Activated T-helper 9 cell treated with anti-CD3 and anti-CD28 coated beads, Interleukin-2, amount 50 U/mL, for 16 hours (primary cell): ENCODE results near the gene INPP4B.

Experiments
- DNase-seq: peaks from one replicate; pipeline ENCODE4 v3.0.0-alpha.2; 2020; ENCODE audit warnings: low read depth

The INPP4B gene

GRCh38 chr4:142287371-142287770 lies 558.7 kb downstream of the INPP4B start:
- no peak for DNase-seq

- DNase-seq: no peak
Measured at GRCh38 chr4:142285222-142285583, 560.9 kb downstream of the INPP4B start.

GRCh38 chr4:142284402-142285221 lies 561.5 kb downstream of the INPP4B start:
- DNase-seq: no peak

GRCh38 chr4:142282870-142283431 lies 563.1 kb downstream of the INPP4B start:
- DNase-seq: no peak

GRCh38 chr4:142281999-142282398 lies 564.1 kb downstream of the INPP4B start:
- DNase-seq: no peak

GRCh38 chr4:142278663-142279062 lies 567.4 kb downstream of the INPP4B start:
- DNase-seq: no peak

GRCh38 chr4:142278171-142278570 lies 567.9 kb downstream of the INPP4B start:
- no peak for DNase-seq

GRCh38 chr4:142274137-142274536 lies 572.0 kb downstream of the INPP4B start:
- DNase-seq: no peak

- DNase-seq: no peak
Measured at GRCh38 chr4:142272452-142272851, 573.6 kb downstream of the INPP4B start.

- DNase-seq: no peak
Measured at GRCh38 chr4:142271832-142272231, 574.3 kb downstream of the INPP4B start.

- DNase-seq: no peak
Measured at GRCh38 chr4:142267101-142267500, 579.0 kb downstream of the INPP4B start.

- DNase-seq: no peak
Measured at GRCh38 chr4:142265946-142266345, 580.2 kb downstream of the INPP4B start.

- DNase-seq: no peak
Measured at GRCh38 chr4:142265536-142265935, 580.6 kb downstream of the INPP4B start.

- no peak for DNase-seq
Measured at GRCh38 chr4:142264961-142265360, 581.1 kb downstream of the INPP4B start.

- DNase-seq: no peak
Measured at GRCh38 chr4:142262956-142263355, 583.1 kb downstream of the INPP4B start.

GRCh38 chr4:142248946-142249345 lies 597.2 kb downstream of the INPP4B start:
- DNase-seq: no peak

GRCh38 chr4:142243255-142243654 lies 602.8 kb downstream of the INPP4B start:
- no peak for DNase-seq

- DNase-seq: no peak
Measured at GRCh38 chr4:142242156-142242555, 603.9 kb downstream of the INPP4B start.

- DNase-seq: no peak
Measured at GRCh38 chr4:142238589-142238988, 607.5 kb downstream of the INPP4B start.

- DNase-seq: no peak
Measured at GRCh38 chr4:142236268-142236667, 609.8 kb downstream of the INPP4B start.

- no peak for DNase-seq
Measured at GRCh38 chr4:142231787-142232186, 614.3 kb downstream of the INPP4B start.

GRCh38 chr4:142230991-142231390 lies 615.1 kb downstream of the INPP4B start:
- DNase-seq: no peak

- DNase-seq: no peak
Measured at GRCh38 chr4:142226014-142226413, 620.1 kb downstream of the INPP4B start.

GRCh38 chr4:142222127-142222526 lies 624.0 kb downstream of the INPP4B start:
- no peak for DNase-seq
